Tibial nerve (tissue), 4 donors: ENCODE results near the gene CORO7.

ENCODE experiments used
- CTCF ChIP-seq, 5 experiments: fragments of 200-600 bp in 3 of 5; fragments of 450-650 bp in 2 of 5; sonication (generic) in 3 of 5; IDR thresholded peaks; one replicate each; pipeline ENCODE4 v1.5.1; 2016 to 2019; ENCODE audit warnings: antibody characterized with exemption in 5 of 5, mild to moderate bottlenecking in 3 of 5, moderate library complexity in 2 of 5
- EP300 ChIP-seq, 2 donors: sonication (generic); formaldehyde crosslinking; IDR thresholded peaks; one replicate each; pipeline ENCODE4 v1.6.1; 2017; ENCODE audit warnings: antibody characterized with exemption in 2 of 2, mild to moderate bottlenecking in 1 of 2
- POLR2A ChIP-seq, 2 donors: fragments of 450-650 bp; IDR thresholded peaks; one replicate each; pipeline ENCODE4 v1.6.1; 2017; ENCODE audit warnings: antibody characterized with exemption in 2 of 2, mild to moderate bottlenecking in 2 of 2, moderate library complexity in 2 of 2

- TF ChIP-seq CTCF (IDR thresholded peaks at IDR 0.05) (no peak), POLR2A (IDR thresholded peaks at IDR 0.05) (no peak), EP300 (IDR thresholded peaks at IDR 0.05) (no peak)
Measured at GRCh38 chr16:4401094-4401501, 15.3 kb downstream of the CORO7 start.
